ENCODE results near the gene SLC26A3.
A peak's percentile ranks its signal among the peaks of the same experiment; 100 is the strongest.

SLC26A3 gene

GRCh38 chr7:107758667-107759066 lies 44.4 kb downstream of the SLC26A3 start:
- no peak for TF ChIP-seq CTCF (IDR thresholded peaks at IDR 0.05; ENCODE audit: low read depth, low read length)
- Histone ChIP-seq H3K4me3 (ENCODE audit: low read depth, low read length) (no peak overlapping the region), H3K9me3 (no peaks in the 10 kb centered on the region), H3K36me3 (peaks cover 51% of the 10 kb centered on the region), H3K4me1 (no peaks in the 10 kb centered on the region), H3K27me3 (no peaks in the 10 kb centered on the region)
- no peak for DNase-seq

GRCh38 chr7:107754642-107755041 lies 48.4 kb downstream of the SLC26A3 start:
- Histone ChIP-seq H3K4me3 (ENCODE audit: low read depth, low read length) (no peak overlapping the region), H3K9me3 (no peaks in the 10 kb centered on the region), H3K36me3 (peaks cover 74% of the 10 kb centered on the region), H3K4me1 (no peaks in the 10 kb centered on the region), H3K27me3 (no peaks in the 10 kb centered on the region)
- 0 out of 2 replicates have a peak, but pooled peaks have one; percentile 17 for TF ChIP-seq CTCF (IDR thresholded peaks at IDR 0.05; ENCODE audit: low read depth, low read length)
- no peak for DNase-seq

GRCh38 chr7:107751113-107751512 lies 51.9 kb downstream of the SLC26A3 start:
- no peaks in the 10 kb centered on the region for H3K27me3 ChIP-seq
- DNase-seq = no peak
- no peaks in the 10 kb centered on the region for H3K4me1 ChIP-seq
- no peak overlapping the region for H3K4me3 ChIP-seq (ENCODE audit: low read depth, low read length)
- H3K9me3 ChIP-seq = no peaks in the 10 kb centered on the region
- peaks cover 48% of the 10 kb centered on the region for H3K36me3 ChIP-seq
- no peak for TF ChIP-seq CTCF (IDR thresholded peaks at IDR 0.05; ENCODE audit: low read depth, low read length)

GRCh38 chr7:107746006-107746405 lies 57.0 kb downstream of the SLC26A3 start:
- H3K4me1 ChIP-seq = no peaks in the 10 kb centered on the region
- DNase-seq = no peak
- TF ChIP-seq CTCF (IDR thresholded peaks at IDR 0.05; ENCODE audit: low read depth, low read length) = no peak
- H3K9me3 ChIP-seq = no peaks in the 10 kb centered on the region
- H3K27me3 ChIP-seq = no peaks in the 10 kb centered on the region
- no peak overlapping the region for H3K4me3 ChIP-seq (ENCODE audit: low read depth, low read length)
- H3K36me3 ChIP-seq = peaks cover 10% of the 10 kb centered on the region

- Histone ChIP-seq H3K36me3 (peaks cover 6% of the 10 kb centered on the region), H3K4me1 (no peaks in the 10 kb centered on the region), H3K27me3 (no peaks in the 10 kb centered on the region), H3K4me3 (ENCODE audit: low read depth, low read length) (peak overlapping the region; percentile 93), H3K9me3 (no peaks in the 10 kb centered on the region)
- no peak for DNase-seq
- no peak for TF ChIP-seq CTCF (IDR thresholded peaks at IDR 0.05; ENCODE audit: low read depth, low read length)
Observed at GRCh38 chr7:107744345-107744750, 58.7 kb downstream of the SLC26A3 start.

GRCh38 chr7:107743567-107744344 lies 59.3 kb downstream of the SLC26A3 start, which contains the start of gene CBLL1:
CBLL1 (plus strand) TSS chr7:107744142; CDS start chr7:107744164, 22 bp downstream.
- no peaks in the 10 kb centered on the region for H3K4me1 ChIP-seq
- H3K4me3 ChIP-seq (ENCODE audit: low read depth, low read length) = peak within 1 kb of the TSS; percentile 93
- H3K36me3 ChIP-seq = peaks cover 2% of the 10 kb centered on the region
- peak; percentile 78 for TF ChIP-seq CTCF (IDR thresholded peaks at IDR 0.05; ENCODE audit: low read depth, low read length)
- peak; percentile 98 for DNase-seq
- H3K9me3 ChIP-seq = no peaks in the 10 kb centered on the region
- H3K27me3 ChIP-seq = no peaks in the 10 kb centered on the region

Data from BE2C (cell line).